Body of pancreas (tissue), 4 donors: ENCODE results near the gene ATXN1.

Experiments
- POLR2A ChIP-seq, 3 donors: fragments of 450-650 bp; IDR thresholded peaks; one replicate each; pipeline ENCODE4 v1.6.1; 2016; ENCODE audit warnings: antibody characterized with exemption in 3 of 3, mild to moderate bottlenecking in 2 of 3
- TF ChIP-seq, protein P1 (sequence below), 7 experiments: fragments of 450-650 bp in 4 of 7; fragments of 200-600 bp in 3 of 7; sonication (generic) in 3 of 7; IDR thresholded peaks; one replicate each; pipeline ENCODE4 v1.5.1; 2016 to 2019; ENCODE audit warnings: antibody characterized with exemption in 7 of 7

- TF ChIP-seq, protein P1, sequence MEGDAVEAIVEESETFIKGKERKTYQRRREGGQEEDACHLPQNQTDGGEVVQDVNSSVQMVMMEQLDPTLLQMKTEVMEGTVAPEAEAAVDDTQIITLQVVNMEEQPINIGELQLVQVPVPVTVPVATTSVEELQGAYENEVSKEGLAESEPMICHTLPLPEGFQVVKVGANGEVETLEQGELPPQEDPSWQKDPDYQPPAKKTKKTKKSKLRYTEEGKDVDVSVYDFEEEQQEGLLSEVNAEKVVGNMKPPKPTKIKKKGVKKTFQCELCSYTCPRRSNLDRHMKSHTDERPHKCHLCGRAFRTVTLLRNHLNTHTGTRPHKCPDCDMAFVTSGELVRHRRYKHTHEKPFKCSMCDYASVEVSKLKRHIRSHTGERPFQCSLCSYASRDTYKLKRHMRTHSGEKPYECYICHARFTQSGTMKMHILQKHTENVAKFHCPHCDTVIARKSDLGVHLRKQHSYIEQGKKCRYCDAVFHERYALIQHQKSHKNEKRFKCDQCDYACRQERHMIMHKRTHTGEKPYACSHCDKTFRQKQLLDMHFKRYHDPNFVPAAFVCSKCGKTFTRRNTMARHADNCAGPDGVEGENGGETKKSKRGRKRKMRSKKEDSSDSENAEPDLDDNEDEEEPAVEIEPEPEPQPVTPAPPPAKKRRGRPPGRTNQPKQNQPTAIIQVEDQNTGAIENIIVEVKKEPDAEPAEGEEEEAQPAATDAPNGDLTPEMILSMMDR (IDR thresholded peaks at IDR 0.05), result no peak
- TF ChIP-seq POLR2A (IDR thresholded peaks at IDR 0.05), result no peak
Observed at GRCh38 chr6:16354692-16355091, 406.6 kb downstream of the ATXN1 start.
